Astrocyte of the hippocampus (primary cell): ENCODE results near the gene CSAG2.

Source experiments
- DNase-seq: peaks from one replicate; pipeline ENCODE4 v3.0.0; 2011; ENCODE audit warnings: low read depth, low spot score

Gene CSAG2

GRCh38 chrX:152663086-152663485, 46.0 kb downstream of the CSAG2 start:
- DNase-seq, result no peak

GRCh38 chrX:152658302-152658701, 50.8 kb downstream of the CSAG2 start:
- DNase-seq, result no peak
